Measurements from ENCODE around the gene MGMT.

DNA sequence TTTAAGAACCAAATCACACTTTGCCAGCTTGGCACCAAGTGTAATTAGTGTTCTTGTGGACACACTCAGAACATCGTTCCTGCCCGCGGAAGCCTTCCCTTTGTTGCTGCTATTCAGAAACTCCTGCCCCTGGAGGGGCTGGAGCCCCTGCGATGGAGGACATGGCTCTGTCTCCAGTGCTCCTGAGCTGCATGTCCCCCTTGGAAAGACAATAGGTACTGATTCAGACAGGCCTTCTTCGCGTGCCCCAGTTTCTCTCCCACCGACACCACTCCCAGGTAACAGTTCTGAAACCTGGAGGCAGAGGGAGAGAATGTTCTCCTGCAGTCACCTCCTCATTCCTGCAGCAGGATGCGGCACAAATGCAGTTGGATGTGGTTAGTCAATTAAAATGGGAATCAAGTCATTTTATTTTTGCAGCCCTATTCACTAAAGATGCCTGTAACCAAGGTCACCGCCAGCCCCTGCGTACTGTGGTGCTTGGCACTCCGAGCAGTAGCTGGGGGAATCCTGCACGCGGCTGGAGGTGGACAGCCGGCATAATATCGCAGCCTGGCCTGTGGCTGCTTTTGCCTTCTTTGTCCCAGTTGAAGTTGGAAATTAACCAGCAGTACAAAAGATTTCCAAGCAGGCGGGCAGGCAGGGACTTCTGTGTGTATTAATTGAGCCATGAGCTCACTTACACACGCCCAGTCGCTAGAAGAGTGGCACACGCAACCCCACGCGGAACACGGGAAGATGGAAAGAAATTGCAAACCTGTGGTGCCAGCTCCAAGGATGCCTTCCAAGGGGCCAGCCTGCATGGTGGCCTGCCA, 291.4 kb downstream of the MGMT start:
- TF ChIP-seq, protein P1, sequence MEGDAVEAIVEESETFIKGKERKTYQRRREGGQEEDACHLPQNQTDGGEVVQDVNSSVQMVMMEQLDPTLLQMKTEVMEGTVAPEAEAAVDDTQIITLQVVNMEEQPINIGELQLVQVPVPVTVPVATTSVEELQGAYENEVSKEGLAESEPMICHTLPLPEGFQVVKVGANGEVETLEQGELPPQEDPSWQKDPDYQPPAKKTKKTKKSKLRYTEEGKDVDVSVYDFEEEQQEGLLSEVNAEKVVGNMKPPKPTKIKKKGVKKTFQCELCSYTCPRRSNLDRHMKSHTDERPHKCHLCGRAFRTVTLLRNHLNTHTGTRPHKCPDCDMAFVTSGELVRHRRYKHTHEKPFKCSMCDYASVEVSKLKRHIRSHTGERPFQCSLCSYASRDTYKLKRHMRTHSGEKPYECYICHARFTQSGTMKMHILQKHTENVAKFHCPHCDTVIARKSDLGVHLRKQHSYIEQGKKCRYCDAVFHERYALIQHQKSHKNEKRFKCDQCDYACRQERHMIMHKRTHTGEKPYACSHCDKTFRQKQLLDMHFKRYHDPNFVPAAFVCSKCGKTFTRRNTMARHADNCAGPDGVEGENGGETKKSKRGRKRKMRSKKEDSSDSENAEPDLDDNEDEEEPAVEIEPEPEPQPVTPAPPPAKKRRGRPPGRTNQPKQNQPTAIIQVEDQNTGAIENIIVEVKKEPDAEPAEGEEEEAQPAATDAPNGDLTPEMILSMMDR (IDR thresholded peaks at IDR 0.05) = no peak
- no peak for TF ChIP-seq ZFX (IDR thresholded peaks at IDR 0.05; ENCODE audit: borderline replicate concordance)

Measured in 22Rv1 (cell line).